GM19438 (cell line): ENCODE results near the gene SLC6A19.
"Not testable (repeated sequence)": the region's sequence is repeated elsewhere in the genome, so short reads cannot be mapped to it uniquely, and the experiment has no call there.

Experiments
- ATAC-seq: cut with Tn5 transposase; IDR thresholded peaks from one replicate; pipeline ENCODE4 v1.9.1; 2021; ENCODE audit warnings: low read depth; ENCODE audit not compliant: unreplicated experiment

Gene SLC6A19

GRCh38 chr5:1256776-1257175, 55.4 kb downstream of the SLC6A19 start:
- ATAC-seq, result no peak

- ATAC-seq, result no peak
These were observed 56.0 kb downstream of the SLC6A19 start for GRCh38 chr5:1257363-1257762.

- ATAC-seq, result no peak
These were observed 56.4 kb downstream of the SLC6A19 start for GRCh38 chr5:1257841-1258240.

- no peak for ATAC-seq
These were observed 58.5 kb downstream of the SLC6A19 start for GRCh38 chr5:1259806-1260480.

GRCh38 chr5:1261643-1262042, 60.2 kb downstream of the SLC6A19 start:
- ATAC-seq, result no peak

- no peak for ATAC-seq
These were observed 61.0 kb downstream of the SLC6A19 start for GRCh38 chr5:1262381-1262780.

- ATAC-seq, result no peak
These were observed 62.8 kb downstream of the SLC6A19 start for GRCh38 chr5:1264211-1264610.

GRCh38 chr5:1265026-1265425, 63.6 kb downstream of the SLC6A19 start:
- ATAC-seq, result no peak

GRCh38 chr5:1265461-1266455, 64.4 kb downstream of the SLC6A19 start:
- ATAC-seq, result no peak

- no peak for ATAC-seq
These were observed 65.4 kb downstream of the SLC6A19 start for GRCh38 chr5:1266791-1267190.

GRCh38 chr5:1267464-1267863, 66.1 kb downstream of the SLC6A19 start:
- not testable (repeated sequence) for ATAC-seq

GRCh38 chr5:1268056-1268455, 66.7 kb downstream of the SLC6A19 start:
- ATAC-seq, result no peak

GRCh38 chr5:1268666-1269065, 67.3 kb downstream of the SLC6A19 start:
- ATAC-seq, result no peak

GRCh38 chr5:1270426-1270825, 69.0 kb downstream of the SLC6A19 start:
- ATAC-seq, result no peak

GRCh38 chr5:1270933-1271914, 69.8 kb downstream of the SLC6A19 start:
- no peak for ATAC-seq

- no peak for ATAC-seq
These were observed 70.8 kb downstream of the SLC6A19 start for GRCh38 chr5:1272201-1272600.

GRCh38 chr5:1273745-1274144, 72.3 kb downstream of the SLC6A19 start:
- no peak for ATAC-seq

GRCh38 chr5:1274471-1274870, 73.1 kb downstream of the SLC6A19 start:
- ATAC-seq, result no peak
